Raji (cell line): ENCODE measurements around the gene FMN1.

Experiments
- POLR2A ChIP-seq: IDR thresholded peaks from 2 replicates; pipeline ENCODE4 v1.6.1; 2011; ENCODE audit warnings: low read depth, low read length, control low read depth; ENCODE audit not compliant: insufficient read depth

Gene FMN1

DNA sequence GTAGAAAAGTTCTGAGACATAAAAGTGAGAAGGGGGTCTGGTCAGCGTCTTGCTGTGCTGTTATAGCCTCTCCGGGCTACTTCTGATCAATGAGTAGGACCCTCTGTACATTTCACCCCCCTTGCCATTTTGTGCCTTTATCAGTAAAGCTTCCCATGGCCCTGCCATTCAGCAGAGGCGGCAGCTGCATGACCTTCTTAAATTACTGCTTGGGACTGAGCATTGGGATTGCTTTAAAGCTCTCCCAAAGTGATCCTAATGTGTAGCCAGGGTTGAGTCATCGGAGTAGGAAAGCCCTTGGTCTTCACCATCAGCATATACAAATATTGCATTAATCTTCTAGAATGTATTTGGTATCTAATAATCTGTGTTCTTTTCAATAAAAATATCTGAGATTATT lies 70.2 kb downstream of the FMN1 start:
- TF ChIP-seq POLR2A: no peak

DNA sequence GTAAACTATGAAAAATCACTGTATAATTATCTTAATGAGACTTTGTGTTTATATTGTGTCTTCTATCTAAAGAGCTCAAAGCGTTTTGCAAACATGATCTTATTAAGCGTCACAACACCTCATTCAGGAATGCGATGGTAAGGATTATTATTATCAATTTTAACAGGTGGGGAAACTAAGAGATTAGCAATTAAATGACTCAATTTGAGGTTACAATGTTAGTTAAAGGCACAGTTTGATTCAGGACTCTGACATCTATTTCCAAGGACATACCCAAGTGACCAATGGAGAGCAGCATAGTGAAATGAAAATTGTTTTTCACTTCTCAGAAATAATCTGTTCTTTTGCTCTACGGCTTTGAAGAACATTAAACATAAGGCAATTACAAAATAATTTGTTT lies 74.6 kb downstream of the FMN1 start:
- TF ChIP-seq POLR2A: no peak

DNA sequence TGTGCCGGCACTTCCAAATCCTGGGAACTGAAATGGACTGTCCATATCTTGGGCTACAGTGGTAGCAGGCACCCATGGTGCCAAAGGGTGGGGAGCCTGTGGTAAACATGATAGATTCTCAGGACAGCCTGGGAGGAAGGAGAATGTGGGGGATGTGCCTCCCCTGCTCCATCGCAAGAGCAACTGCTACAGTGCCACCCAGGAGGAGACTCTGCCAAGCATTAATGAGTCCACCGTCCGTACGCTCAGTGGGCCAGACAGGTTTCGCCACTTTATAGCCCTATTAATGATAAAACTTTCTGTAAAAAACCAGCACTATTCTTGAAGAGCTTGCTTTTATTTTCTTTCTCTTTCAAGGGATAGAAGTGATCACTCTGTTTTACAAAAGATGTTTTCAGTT lies 75.2 kb downstream of the FMN1 start:
- no peak for TF ChIP-seq POLR2A

DNA sequence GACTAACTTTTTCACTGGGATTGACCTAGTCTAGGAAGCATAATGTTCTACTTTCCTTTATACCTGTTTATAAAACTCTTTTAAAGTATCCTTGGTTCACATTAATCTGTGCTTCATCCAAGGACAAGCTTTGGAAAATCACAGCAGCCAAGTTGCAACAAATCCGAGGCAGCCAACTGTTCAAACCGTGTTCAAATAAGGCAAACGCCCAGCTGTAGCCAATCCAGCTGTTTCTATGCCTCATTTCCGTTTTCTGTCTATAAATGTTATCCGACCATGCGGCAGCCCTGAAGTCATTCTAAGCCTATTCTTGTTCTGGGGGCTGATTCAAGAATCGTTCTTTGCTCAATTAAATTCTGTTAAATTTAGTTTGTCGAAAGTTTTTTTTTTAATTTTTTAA lies 78.3 kb downstream of the FMN1 start:
- TF ChIP-seq POLR2A: no peak

DNA sequence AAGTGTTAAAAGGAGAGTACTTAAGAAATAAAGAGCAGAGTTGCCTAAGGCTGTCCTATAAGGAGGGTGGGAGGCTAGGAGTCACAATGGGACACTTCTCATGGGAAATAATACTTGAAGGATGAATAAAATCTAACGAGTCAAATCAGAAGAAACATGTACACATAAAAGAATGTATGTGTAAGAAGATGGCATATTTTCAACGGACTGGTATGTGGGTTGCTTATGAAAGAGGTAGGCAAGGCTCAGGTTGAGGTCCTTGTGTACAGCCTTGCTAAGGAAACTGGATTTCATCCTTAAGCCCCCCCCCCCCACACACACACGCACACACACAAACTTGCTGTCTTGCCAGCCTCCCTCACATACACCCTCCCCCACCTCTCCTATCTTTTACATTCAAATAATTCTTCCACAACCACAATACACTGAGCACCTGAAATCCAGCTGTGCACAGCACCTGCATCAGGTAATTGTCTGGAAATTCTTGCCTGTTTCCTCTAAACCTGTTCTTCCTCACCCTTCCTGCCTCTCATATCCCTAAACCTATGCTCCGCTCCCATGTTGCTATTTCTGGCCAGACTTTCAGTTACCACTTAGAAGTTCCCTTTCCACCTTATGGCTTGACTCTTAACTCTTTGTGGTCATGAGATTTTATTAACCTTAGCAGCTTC lies 79.2 kb downstream of the FMN1 start:
- no peak for TF ChIP-seq POLR2A

DNA sequence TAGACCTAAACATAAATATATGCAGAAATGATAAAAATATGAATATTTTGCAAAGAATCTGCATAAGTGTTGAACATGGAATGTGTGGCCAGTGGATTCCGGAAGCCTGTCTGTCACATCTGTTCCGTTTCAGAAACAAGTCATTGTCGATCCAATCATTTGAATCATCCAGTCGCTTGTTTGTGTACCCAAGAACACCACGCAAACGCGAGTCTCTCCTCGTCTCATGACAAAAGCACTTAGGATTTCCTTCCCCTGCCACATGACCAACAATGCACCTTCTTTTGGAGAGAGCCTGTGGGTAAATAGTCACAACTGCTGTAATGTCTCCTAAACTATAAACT lies 80.2 kb downstream of the FMN1 start:
- no peak for TF ChIP-seq POLR2A

DNA sequence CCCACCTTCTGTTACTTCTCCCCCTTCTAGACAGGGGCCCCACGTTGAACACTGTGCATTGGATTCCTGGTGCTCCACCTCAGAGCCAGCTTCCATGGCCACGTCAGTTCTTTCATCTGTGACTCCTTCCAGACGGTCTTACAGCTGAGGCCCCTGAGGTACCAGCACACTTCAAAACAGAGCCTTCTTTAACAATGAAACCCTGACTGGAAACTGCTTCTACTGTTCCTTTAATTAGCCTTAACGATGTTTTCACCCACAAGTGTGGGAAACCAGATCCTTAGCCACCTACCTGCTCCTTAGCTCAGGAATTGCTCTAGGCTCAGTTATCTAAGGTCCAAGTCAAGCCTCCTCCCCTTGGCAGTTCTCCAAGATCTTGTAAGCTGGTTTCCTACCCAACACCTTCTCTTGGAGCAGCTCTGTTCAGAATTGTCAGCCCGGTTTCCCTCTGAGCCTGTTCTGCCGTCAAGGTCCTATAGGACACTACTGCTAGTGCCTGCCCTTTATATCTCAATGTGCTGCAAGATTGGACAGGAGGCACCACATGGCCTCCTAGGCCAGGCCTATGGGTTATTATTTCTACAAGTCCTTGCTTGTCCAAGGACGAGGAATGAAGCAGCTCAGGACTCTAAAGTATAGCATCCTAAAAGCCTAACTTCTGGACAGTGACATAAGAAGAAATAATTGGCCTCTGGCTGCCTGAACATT lies 80.7 kb downstream of the FMN1 start:
- TF ChIP-seq POLR2A: no peak

DNA sequence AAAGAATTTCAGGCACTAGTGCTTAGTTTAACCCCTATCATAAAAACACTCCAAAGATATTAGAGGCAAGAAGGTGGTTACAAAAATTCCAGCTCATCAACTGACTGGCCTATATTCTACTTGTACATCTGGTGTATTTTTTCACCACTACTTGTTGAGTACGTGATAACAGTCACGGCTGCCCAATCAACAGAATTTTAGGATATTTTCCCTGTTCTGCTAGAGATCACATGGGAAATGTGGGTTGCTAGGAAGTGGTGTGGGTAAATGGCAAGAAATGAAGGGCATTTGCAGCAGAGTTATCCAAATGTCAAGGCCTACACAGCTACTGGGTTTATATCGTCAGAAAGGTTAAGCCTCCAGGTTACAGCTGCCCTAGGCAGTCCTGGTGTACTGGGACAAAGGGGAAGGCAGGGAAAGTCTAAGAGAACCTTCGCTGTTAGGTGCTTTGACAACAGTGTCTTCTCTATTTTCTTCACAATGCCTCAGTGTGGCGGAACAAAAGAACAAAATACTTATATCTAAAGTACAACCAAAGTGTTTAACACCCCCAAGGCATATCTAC lies 81.9 kb downstream of the FMN1 start:
- TF ChIP-seq POLR2A: no peak

DNA sequence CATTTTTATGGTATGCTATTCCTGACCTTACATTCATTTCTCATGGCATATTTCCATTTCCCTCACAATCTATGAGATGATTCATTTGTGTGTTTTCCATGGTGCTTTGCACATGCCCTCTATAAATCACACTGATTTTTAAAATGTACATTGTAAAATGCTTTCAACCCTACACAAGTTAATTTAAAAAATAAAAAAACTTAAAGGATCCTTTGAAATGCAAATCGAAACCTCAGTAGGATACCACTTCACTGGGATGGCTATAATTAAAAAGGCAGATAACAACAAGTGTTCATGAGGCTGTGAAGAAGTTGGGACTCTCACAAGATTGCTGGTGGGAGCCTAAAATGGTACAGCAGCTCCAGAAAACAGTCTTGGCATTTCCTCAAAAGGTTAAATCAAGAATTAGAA lies 83.5 kb downstream of the FMN1 start:
- TF ChIP-seq POLR2A: no peak

DNA sequence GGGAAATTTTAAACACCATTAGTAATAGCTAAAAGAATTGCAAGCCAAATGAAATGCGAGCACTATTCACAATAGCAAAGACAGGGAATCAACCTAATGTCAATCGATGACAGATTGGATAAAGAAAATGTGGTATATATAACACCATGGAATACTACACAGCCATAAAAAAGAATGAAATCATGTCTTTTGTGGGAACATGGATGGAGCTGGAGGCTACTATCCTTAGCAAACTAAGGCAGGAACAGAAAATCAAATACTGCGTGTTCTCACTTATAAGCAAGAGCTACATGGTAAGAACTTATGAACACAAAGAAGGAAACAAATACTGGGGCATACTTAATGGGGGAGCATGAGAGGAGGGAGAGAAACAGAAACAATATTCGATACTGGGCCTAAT lies 85.2 kb downstream of the FMN1 start:
- no peak for TF ChIP-seq POLR2A

DNA sequence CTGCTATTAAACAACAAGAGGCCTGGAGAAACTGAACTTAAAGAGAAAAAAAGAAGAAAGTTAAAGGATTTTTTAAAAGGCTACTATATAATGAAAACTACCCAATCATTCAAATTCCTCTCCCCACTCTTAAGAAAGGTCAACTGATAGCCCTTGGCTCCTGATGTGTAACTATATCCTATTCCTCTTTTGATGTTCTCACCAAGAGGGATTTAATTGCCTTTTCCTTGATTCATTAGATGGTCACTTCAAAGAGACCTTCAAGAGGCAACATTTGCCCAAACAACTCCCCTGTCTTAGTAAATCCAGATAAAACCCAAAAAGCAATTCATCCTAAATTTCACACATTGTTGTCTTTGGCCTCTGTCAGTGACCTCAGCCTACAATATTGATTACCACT lies 86.0 kb downstream of the FMN1 start:
- TF ChIP-seq POLR2A: no peak

DNA sequence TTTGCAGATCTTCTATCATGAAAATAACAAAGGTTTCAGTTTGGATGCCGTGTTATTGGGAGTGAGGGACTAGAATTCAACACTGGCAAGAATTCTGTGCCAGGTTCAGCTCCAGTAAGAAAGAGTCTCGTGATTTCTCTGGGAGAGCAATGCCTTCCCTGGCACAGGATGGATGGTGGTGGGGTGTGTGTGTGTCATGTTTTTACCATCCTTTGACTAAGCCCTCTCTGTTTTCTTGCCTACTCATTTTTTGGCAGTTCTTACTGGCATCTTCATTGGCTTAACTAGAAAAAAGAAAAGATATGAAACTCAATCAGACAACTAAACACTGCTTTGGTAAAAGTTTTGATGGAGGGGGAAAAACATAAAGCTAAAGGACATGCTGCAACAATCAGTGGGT lies 86.6 kb downstream of the FMN1 start:
- TF ChIP-seq POLR2A: no peak

DNA sequence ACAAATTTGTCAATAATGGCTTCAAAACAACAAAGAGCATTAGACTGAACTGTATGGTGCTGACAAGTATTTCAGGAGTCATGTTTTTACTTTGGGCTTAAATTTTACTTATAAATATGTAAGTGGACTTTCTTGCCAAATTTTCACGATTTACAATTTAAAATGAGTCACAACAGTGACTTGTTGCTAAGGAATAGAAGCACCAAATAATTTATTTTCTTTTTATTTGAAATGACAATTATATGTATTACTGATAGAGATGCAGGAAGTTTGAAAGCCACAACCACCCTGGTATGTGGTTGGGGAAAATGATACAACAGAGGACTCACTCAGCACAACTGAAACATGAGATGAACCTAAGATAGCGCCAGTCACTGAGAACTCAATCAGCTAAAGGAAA lies 90.3 kb downstream of the FMN1 start:
- TF ChIP-seq POLR2A: no peak

DNA sequence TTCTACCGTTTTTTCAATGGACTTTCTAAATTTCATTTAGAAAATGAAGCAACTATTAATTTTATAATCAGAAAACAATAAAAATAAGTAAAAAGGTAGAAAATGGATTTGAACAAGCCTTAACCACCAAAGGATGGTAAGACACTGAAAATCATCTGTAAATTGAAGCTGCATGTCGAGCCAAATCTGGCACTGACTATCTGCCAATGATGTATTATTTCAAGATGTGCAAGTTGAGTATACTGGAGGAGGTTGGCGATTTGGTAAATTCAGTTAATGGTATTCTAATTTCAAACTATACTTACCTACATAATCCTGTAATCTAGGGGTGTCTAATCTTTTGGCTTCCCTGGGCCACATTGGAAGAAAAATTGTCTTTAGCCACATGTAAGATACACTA lies 93.5 kb downstream of the FMN1 start:
- TF ChIP-seq POLR2A: no peak

DNA sequence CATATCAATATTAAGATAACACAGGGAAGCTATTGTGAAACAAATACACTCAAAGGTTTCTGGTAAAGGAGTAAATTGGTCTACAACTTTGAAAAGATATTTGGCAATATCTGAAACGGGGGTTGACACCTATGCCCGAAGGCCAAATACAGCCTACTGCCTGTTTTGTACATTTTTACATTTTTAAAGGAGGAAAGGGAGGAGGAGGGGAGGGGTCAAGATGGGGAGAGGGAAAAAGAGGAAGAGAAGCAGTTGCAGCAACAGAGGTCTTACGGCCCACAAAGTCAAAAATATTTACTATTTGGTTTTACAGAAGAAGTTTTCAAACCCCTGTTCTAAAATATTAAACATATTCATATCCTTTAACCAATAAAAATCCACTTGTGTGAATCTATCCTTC lies 94.2 kb downstream of the FMN1 start:
- no peak for TF ChIP-seq POLR2A

DNA sequence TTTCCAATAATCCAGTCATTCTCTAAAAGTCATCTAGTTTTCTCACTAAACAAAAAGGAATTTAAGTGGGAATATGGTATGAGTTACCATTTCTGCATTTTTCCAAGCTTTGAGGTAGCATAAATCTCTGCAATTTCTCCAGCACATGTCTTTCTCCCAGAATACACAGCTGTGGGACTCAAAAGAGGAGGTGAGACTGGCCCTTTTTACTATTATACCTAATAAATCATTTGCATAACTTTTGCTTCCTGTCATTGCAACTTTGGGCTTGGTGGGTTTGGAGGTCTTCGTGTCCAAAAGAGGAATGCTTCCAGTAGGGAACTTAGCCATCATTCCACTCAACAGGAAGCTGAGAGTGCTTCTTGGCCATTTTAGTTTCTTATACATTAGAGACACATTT lies 94.8 kb downstream of the FMN1 start:
- TF ChIP-seq POLR2A: no peak

DNA sequence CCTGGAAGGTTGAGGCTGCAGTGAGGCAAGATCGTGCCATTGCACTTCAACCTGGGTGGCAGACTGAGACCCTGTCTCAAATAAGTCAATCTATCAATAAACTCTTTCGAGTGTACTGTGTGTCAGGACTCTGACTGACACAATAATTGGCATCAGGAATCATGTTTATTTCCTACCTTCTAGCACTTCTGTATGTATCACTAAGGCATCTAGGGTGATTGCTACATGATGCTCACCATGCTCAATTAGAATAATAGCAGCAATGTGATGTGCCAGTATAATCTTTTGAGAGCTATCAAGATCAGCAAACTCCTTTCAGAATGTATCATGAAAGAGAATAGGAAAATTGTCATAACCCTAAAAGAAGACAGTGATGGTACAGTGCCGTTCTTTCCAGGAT lies 95.3 kb downstream of the FMN1 start:
- no peak for TF ChIP-seq POLR2A
